Measurements from ENCODE around the gene PHC2.

Gene PHC2

DNA sequence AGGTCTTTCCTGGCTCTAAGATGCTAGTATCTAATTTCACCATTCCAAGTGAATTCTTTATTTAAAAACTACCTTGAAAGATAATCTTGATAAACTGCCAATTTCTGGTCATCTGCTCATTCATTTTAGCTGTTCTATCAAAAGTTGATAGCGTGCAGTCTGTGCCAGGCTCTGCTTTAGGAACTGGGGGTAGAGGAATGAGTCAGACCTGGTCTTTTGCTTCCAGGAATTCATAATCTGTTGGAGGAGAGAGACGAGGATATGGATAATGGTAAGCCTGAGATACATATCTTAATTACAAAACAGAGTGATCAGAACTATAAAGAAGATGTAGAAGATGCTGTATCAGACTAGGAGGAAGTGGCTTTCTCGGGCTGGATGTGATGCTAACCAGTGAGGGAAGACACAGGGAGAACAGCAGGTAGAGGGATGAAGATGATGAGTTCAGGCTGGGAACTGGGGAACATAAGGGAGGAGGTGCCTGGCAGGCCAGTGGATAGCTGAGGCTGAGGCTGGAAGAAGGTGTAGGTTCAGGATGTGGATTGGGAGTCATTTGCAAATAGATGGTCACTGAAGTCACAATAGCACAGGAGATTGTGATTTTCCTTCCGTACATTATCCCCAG lies 12.3 kb upstream of the PHC2 start:
- DNase-seq (ENCODE audit: low read depth in 1 of 2, low spot score in 1 of 2), result no peak

DNA sequence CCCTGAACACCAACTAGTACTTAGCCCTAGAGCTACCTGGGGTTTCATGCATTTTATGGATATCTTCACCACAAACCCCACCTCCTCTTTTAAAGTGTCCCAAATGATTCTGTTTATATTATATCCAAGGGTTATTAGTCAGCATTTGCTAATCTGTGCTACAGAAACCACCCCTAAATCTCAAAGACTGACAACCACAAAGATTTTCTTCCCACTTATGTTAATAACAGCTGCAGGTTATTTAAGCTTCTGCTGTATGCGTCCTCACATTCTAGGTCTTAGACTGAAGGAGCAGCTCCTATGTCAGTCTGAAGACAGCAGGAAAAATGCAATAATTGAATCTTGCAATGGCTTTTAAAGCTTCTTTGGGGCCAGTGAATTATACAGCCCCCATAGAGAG lies 11.2 kb upstream of the PHC2 start:
- in situ Hi-C loops (cut with HindIII; ENCODE audit: low pct_unique_long_range_greater_than_20kb, low sequenced_read_pairs), result no loop called here
- no peak for TF ChIP-seq JUND (IDR thresholded peaks at IDR 0.05; ENCODE audit: low read depth)
- no peak for DNase-seq (ENCODE audit: low read depth in 1 of 2, low spot score in 1 of 2)

More for the DNA sequence above, 12.3 kb upstream of the PHC2 start:
- in situ Hi-C loops (cut with HindIII; ENCODE audit: low pct_unique_long_range_greater_than_20kb, low sequenced_read_pairs), result no loop called here
- TF ChIP-seq JUND (IDR thresholded peaks at IDR 0.05; ENCODE audit: low read depth), result no peak

- DNase-seq (ENCODE audit: low read depth in 1 of 2, low spot score in 1 of 2), result no peak
- TF ChIP-seq JUND (IDR thresholded peaks at IDR 0.05; ENCODE audit: low read depth), result no peak
- in situ Hi-C loops (cut with HindIII; ENCODE audit: low pct_unique_long_range_greater_than_20kb, low sequenced_read_pairs), result no loop called here
Measured at GRCh38 chr1:33441088-33441745, 10.3 kb upstream of the PHC2 start.

GRCh38 chr1:33439662-33440061 lies 8.8 kb upstream of the PHC2 start:
- no peak for TF ChIP-seq JUND (IDR thresholded peaks at IDR 0.05; ENCODE audit: low read depth)
- in situ Hi-C loops (cut with HindIII; ENCODE audit: low pct_unique_long_range_greater_than_20kb, low sequenced_read_pairs), result no loop called here
- no peak for DNase-seq (ENCODE audit: low read depth in 1 of 2, low spot score in 1 of 2)

DNA sequence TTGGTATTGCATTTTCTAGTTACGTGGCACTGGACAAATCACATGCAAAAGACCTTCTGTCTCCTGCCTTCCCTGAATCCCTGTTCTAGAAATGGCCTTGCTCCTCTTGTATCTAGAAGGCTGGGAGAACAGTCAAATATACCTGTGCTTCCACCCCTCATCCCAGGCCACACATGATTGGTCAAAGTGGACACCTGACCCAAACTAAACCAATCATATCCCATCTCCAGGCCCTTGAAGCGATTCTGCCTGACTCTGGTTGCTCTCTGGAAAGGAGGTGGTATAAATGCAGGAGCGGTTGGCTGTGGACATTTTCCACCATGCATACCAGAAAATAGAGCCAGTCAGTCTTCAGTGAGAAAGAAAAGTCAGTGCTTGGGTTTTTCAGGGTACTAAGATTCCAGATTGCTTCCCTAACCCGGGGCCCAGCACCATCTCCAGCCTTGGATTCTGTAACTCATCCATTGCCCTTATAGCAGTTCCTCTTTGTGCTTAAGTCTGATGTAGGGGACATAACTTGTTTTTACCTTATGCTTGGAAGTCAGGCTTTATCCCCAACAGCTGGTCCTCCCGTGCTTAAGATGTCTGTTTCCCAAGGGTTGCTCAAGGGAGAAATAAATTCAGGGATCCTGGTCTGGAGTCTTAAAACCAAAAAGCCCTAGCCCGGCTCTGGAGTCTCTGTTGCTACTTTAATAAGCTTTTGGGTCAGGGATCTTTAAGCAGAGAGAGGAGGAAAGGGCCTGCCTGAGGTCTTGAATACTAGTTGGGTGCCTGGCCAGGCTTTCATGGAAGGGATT lies 7.7 kb upstream of the PHC2 start:
- in situ Hi-C loops (cut with HindIII; ENCODE audit: low pct_unique_long_range_greater_than_20kb, low sequenced_read_pairs), result no loop called here
- TF ChIP-seq JUND (IDR thresholded peaks at IDR 0.05; ENCODE audit: low read depth), result no peak
- no peak for DNase-seq (ENCODE audit: low read depth in 1 of 2, low spot score in 1 of 2)

DNA sequence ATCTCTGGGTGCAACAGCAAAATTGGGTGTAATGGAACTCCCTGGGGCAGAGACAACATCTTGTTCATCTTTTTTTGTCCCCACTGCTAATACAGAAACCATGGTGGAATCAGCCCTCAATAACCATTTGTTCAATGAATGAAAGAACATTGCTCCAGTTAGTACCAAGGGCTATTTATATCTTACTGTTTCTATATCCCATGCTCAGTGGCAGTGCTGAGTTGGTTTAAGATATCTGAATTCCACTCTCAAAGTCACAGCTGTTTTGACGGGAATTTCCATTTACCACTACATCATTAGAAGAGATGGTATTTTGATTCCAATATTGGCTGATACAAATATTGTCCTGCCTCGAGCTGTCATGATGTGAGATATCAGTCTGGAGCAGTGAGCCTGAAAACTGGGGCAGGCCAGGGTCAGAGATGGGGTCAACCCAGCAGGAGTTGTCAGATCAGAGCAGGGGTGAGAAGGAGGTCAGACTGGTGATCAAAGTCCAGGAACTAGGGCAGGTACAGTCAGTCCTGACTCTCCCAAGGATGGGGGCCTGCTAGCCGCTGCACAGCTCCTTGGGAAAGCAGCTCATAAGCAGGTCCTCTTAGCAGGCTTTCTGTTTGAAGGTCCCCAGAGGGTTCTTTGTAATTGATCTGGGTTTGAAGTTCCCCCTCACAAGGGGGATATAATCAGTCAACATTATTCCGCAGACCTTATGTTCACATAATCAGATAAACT lies 5.8 kb upstream of the PHC2 start:
- in situ Hi-C loops (cut with HindIII; ENCODE audit: low pct_unique_long_range_greater_than_20kb, low sequenced_read_pairs), result no loop called here
- DNase-seq (ENCODE audit: low read depth in 1 of 2, low spot score in 1 of 2), result no peak
- TF ChIP-seq JUND (IDR thresholded peaks at IDR 0.05; ENCODE audit: low read depth), result no peak

GRCh38 chr1:33435096-33435820 lies 4.4 kb upstream of the PHC2 start:
- no peak for TF ChIP-seq JUND (IDR thresholded peaks at IDR 0.05; ENCODE audit: low read depth)
- in situ Hi-C loops (cut with HindIII; ENCODE audit: low pct_unique_long_range_greater_than_20kb, low sequenced_read_pairs), result no loop called here
- DNase-seq (ENCODE audit: low read depth in 1 of 2, low spot score in 1 of 2), result no peak

DNA sequence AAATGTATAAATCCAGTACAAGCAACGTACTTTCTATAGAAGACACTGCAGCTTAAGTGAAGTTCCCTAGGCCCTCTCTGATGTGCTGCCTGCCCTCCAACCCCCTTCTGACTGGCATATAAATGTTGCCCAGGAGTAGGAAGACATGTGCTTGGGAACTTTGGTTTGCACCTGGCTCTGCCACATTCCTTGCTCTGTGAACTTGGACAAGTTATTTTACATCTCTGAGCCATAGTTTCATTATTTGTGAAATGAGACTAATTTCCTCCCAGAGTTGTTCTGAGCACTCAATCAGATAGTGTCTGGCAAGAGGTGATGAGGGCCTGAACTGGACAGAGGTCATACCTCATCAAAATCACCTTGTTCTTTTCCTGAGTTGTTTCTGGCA lies 3.5 kb upstream of the PHC2 start:
- TF ChIP-seq JUND (IDR thresholded peaks at IDR 0.05; ENCODE audit: low read depth), result no peak
- no peak for DNase-seq (ENCODE audit: low read depth in 1 of 2, low spot score in 1 of 2)
- in situ Hi-C loops (cut with HindIII; ENCODE audit: low pct_unique_long_range_greater_than_20kb, low sequenced_read_pairs), result no loop called here

DNA sequence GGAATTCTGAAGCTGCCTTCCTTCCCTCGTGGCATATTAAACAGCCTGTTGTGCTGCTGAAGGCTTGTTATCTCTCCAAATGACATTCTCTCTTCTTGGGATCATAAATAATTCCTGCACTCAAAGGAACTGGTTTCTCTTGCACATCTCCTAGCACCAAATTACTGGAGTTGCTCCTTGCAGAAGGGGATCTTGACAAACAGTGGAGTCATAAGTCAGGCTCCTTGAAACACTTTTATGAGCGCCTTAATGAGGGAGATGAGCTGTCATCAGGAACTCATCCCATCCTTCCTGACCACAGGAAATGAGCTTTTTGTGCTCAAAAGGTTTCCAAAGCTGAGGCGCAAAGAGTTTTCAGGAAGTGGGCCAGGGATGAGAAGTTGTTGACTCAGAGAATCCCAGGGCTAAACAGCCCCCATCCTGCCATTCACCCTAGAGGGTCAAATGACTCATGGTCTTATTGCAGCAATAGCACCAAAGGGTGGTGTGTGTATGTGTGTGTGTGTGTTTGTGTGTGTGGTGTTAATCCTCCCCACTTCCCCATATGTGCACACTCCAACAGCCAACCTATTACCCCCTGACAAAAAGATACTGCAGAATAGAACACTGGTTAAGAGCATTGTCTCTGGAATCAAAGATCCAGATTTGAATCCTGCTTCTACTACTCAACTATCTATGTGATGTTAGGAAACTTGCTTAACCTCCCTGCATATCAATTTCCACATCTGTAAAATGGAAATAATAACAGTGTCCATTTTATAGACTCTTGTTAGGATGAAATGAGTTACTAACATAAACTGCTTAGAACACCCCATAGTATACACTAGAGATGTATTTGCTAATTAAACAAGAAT lies 2.8 kb upstream of the PHC2 start:
- DNase-seq (ENCODE audit: low read depth in 1 of 2, low spot score in 1 of 2), result no peak
- in situ Hi-C loops (cut with HindIII; ENCODE audit: low pct_unique_long_range_greater_than_20kb, low sequenced_read_pairs), result no loop called here
- TF ChIP-seq JUND (IDR thresholded peaks at IDR 0.05; ENCODE audit: low read depth), result no peak

DNA sequence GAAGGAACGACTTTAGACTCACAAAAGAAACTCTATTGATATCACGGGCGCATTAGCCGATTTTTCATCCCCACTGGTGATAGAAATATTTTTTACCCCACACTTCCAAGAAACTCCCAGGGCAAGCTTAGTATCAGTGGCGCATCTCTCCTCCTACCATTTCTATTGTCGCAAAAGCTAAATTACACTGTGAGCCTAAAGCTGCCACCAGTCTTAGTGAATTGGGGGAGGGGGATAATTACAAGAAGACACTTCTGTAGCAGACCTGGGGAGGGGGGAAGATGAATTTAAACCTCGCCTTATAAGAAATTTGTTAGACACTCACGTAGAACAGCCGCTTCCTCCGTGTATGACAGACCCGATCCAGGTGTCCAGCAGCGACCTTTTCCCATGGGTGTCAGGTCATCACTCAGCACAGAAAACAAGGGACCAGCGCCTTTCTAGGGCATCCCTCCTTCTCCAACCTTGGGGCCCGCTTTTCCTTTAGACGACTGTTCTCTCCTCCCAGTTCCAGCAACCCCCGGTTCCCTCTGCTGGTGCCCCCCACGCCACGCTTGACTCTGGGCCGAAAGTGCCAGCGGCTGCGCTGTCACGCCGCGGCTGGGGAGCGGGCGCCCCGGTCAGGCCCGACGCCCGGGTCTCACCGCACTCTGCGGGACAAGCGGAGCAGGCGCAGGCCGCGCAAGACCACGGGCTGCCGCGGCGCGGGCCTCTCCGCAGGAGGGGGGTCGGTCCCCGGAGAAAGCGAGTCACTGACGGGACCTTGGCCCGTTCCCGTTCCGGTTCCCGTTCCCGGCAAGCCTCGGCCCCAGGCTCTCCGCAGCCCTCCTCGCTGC lies 821 bp downstream of the PHC2 start:
- in situ Hi-C loops (cut with HindIII; ENCODE audit: low pct_unique_long_range_greater_than_20kb, low sequenced_read_pairs), result no loop called here
- no peak for DNase-seq (ENCODE audit: low read depth in 1 of 2, low spot score in 1 of 2)

DNA sequence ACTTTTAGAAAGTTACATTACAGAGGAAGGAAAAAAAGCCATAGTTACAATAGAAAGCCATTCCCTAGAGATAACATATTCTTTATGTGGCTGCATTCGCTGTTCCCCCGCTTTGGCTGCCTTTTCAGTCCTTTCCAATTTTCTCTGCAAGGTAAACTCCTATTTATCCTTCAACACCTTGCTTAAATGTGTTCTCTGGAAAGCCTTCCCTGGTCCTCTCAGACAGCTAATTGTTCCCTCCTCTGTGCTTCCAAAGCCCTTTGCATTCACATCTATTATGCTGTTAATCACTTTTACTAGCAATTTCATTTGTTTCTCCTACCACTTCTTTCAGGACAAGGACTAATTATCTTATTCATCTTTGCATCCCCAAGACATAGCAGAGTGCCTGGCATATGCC lies 1.6 kb downstream of the PHC2 start:
- no peak for DNase-seq (ENCODE audit: low read depth in 1 of 2, low spot score in 1 of 2)
- in situ Hi-C loops (cut with HindIII; ENCODE audit: low pct_unique_long_range_greater_than_20kb, low sequenced_read_pairs), result no loop called here
- no peak for TF ChIP-seq JUND (IDR thresholded peaks at IDR 0.05; ENCODE audit: low read depth)

More for the DNA sequence above, 821 bp downstream of the PHC2 start:
- TF ChIP-seq JUND (IDR thresholded peaks at IDR 0.05; ENCODE audit: low read depth), result no peak

Measured in T47D (cell line).